ENCODE data around the gene RAB10.

DNA sequence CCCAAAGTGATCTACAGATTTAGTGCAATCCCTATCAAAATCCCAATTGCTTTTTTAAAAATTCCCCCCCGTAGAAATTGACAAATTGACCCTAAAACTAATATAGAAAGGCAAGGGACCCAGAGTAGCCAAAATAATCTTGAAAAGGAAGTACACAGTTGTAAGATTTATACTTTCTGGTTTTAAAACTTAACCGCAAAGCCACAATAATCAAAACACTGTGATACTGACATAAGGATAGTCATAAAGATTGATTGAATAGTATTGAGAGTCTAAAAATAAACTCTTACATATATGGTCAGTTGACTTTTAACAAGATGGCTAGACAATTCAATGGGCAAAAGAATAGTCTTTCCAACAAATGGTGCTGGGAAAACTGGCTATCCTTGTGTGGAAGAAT, 80.3 kb downstream of the RAB10 start:
- TF ChIP-seq TAF1 (IDR thresholded peaks at IDR 0.05; ENCODE audit: borderline replicate concordance, insufficient read depth, low read length), result no peak
- TF ChIP-seq, protein P1, sequence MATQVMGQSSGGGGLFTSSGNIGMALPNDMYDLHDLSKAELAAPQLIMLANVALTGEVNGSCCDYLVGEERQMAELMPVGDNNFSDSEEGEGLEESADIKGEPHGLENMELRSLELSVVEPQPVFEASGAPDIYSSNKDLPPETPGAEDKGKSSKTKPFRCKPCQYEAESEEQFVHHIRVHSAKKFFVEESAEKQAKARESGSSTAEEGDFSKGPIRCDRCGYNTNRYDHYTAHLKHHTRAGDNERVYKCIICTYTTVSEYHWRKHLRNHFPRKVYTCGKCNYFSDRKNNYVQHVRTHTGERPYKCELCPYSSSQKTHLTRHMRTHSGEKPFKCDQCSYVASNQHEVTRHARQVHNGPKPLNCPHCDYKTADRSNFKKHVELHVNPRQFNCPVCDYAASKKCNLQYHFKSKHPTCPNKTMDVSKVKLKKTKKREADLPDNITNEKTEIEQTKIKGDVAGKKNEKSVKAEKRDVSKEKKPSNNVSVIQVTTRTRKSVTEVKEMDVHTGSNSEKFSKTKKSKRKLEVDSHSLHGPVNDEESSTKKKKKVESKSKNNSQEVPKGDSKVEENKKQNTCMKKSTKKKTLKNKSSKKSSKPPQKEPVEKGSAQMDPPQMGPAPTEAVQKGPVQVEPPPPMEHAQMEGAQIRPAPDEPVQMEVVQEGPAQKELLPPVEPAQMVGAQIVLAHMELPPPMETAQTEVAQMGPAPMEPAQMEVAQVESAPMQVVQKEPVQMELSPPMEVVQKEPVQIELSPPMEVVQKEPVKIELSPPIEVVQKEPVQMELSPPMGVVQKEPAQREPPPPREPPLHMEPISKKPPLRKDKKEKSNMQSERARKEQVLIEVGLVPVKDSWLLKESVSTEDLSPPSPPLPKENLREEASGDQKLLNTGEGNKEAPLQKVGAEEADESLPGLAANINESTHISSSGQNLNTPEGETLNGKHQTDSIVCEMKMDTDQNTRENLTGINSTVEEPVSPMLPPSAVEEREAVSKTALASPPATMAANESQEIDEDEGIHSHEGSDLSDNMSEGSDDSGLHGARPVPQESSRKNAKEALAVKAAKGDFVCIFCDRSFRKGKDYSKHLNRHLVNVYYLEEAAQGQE (IDR thresholded peaks at IDR 0.05; ENCODE audit: insufficient read depth in 1 of 2, low read depth in 2 of 2, low read length in 2 of 2), result no peak
- no peak for TF ChIP-seq POLR2AphosphoS5 (IDR thresholded peaks at IDR 0.05; ENCODE audit: low read depth, low read length)

Measured in PFSK-1 (cell line).